Lung (tissue), 12 donors: ENCODE measurements around the gene PHF2. TPM values are rescaled to one million over a fixed set of nuclear protein-coding genes. Genes with fewer than 3 reads are reported as not detected.

ENCODE experiments used
- ATAC-seq: fragments of 200-7000 bp; cut with Tn5 transposase; one replicate; pipeline ENCODE4 v1.9.1; 2020; ENCODE audit warnings: moderate number of reproducible peaks; ENCODE audit not compliant: insufficient read depth, low FRiP score
- DNase-seq, 3 donors: peaks; one replicate each; pipeline ENCODE4 v3.0.0-alpha.2; 2013 to 2017
- H3K27ac ChIP-seq, 2 donors: one replicate each; pipeline ENCODE4 v1.5.1; 2013; ENCODE audit warnings: mild to moderate bottlenecking in 2 of 2, moderate library complexity in 2 of 2, control low read depth in 1 of 2, inconsistent platforms in 1 of 2, low read depth in 1 of 2, low read length in 1 of 2
- H3K27me3 ChIP-seq, 3 donors: one replicate each; pipeline ENCODE4 v1.5.1; 2013; ENCODE audit warnings: low read length in 2 of 3; ENCODE audit not compliant: control insufficient read depth in 3 of 3, insufficient read depth in 3 of 3
- H3K36me3 ChIP-seq, 4 donors: one replicate each; pipeline ENCODE4 v1.5.1; 2013; ENCODE audit warnings: low read length in 4 of 4, mild to moderate bottlenecking in 1 of 4, moderate library complexity in 1 of 4; ENCODE audit not compliant: control insufficient read depth in 4 of 4, insufficient read depth in 4 of 4
- H3K4me1 ChIP-seq, 5 donors: one replicate each; pipeline ENCODE4 v1.5.1; 2013; ENCODE audit warnings: low read length in 5 of 5, mild to moderate bottlenecking in 2 of 5, moderate library complexity in 1 of 5; ENCODE audit not compliant: control insufficient read depth in 5 of 5, insufficient read depth in 5 of 5
- H3K4me3 ChIP-seq: one replicate; pipeline ENCODE4 v1.5.1; 2013; ENCODE audit warnings: mild to moderate bottlenecking, control low read depth, moderate library complexity
- H3K9ac ChIP-seq, 2 donors: one replicate each; pipeline ENCODE4 v1.5.1; 2013; ENCODE audit warnings: low read length in 2 of 2, control low read depth in 1 of 2; ENCODE audit not compliant: insufficient read depth in 1 of 2
- H3K9me3 ChIP-seq, 4 donors: one replicate each; pipeline ENCODE4 v1.5.1; 2013; ENCODE audit warnings: low read length in 3 of 4, mild to moderate bottlenecking in 1 of 4, moderate library complexity in 1 of 4; ENCODE audit not compliant: control insufficient read depth in 4 of 4, insufficient read depth in 3 of 4
- CTCF ChIP-seq: IDR thresholded peaks from 2 replicates; pipeline ENCODE4 v1.5.1; 2012; ENCODE audit warnings: mild to moderate bottlenecking; ENCODE audit errors: control extremely low read depth, extremely low read depth
- WGBS, 2 donors: extraction: QIAGEN DNeasy Blood & Tissue Kit; methylation state at CpG; one replicate each; pipeline ENCODE4 v1.1.7; 2013; 5-methylcytosine and 5-hydroxymethylcytosine counted together
- polyA plus RNA-seq, 2 donors: library from polyadenylated mRNA; stranded (reverse); fragments of 200-250 nt; gene quantifications; one replicate each; pipeline ENCODE4 v1.2.1, GENCODE V29; 2013
- total RNA-seq, 2 donors: library from RNA; depleted of rRNA in 1 of 2; stranded (reverse); fragments of >200 nt in 1 of 2; gene quantifications; one replicate each; pipeline ENCODE4 v1.2.1, GENCODE V29; 2014 to 2021
- donor health status: control.
- donor health status: control.
- donor health status: Bipolar disorder and iron deficiency.
- donor health status: healthy.
- donor health status: DM: yes; HTN: yes; CAD: no.

PHF2 gene
- total and polyA plus RNA-seq, 4 donors, result 20.1 to 33.6 (median 30.2) TPM

- WGBS, 2 donors, result 37 to 51% methylated on average over 8 of the region's 8 CpGs
- H3K27me3 ChIP-seq, result no peaks in the 10 kb centered on the region
These were observed 13.3 kb downstream of the PHF2 start for GRCh38 chr9:93589688-93590087.

GRCh38 chr9:93590609-93591234, 14.3 kb downstream of the PHF2 start:
- no peak overlapping the region for H3K9ac ChIP-seq
- no peaks in the 10 kb centered on the region for H3K9me3 ChIP-seq
- no peaks in the 10 kb centered on the region for H3K27me3 ChIP-seq
- TF ChIP-seq CTCF, result no peak
- ATAC-seq (no peak), DNase-seq (no peak)
- H3K27ac ChIP-seq, result no peak overlapping the region
- peaks cover 0 to 1% (median 0%) of the 10 kb centered on the region in 4 donors for H3K36me3 ChIP-seq
- WGBS, 2 donors, result 79 to 87% methylated on average over 8 of the region's 8 CpGs
- no peak overlapping the region for H3K4me3 ChIP-seq
- peaks cover 0 to 41% (median 10%) of the 10 kb centered on the region in 5 donors for H3K4me1 ChIP-seq

More at GRCh38 chr9:93589688-93590087, 13.3 kb downstream of the PHF2 start:
- Histone ChIP-seq H3K36me3 (peaks cover 0 to 1% (median 0%) of the 10 kb centered on the region in 4 donors), H3K9ac (peak overlapping the region in 1 of 2 donors; percentile 3), H3K27ac (no peak overlapping the region), H3K9me3 (no peaks in the 10 kb centered on the region), H3K4me3 (no peak overlapping the region), H3K4me1 (peaks cover 0 to 45% (median 10%) of the 10 kb centered on the region in 5 donors)
- DNase-seq (peak in 2 of 3 donors; percentile 32 to 59), ATAC-seq (no peak)
- no peak for TF ChIP-seq CTCF

GRCh38 chr9:93591301-93592007, 15.1 kb downstream of the PHF2 start:
- no peaks in the 10 kb centered on the region for H3K9me3 ChIP-seq
- ATAC-seq (no peak), DNase-seq (no peak)
- TF ChIP-seq CTCF, result no peak
- 81 to 84% methylated on average over 13 of the region's 13 CpGs for WGBS, 2 donors
- no peak overlapping the region for H3K9ac ChIP-seq
- peaks cover 0 to 34% (median 10%) of the 10 kb centered on the region in 5 donors for H3K4me1 ChIP-seq
- H3K36me3 ChIP-seq, result peaks cover 0 to 1% (median 0%) of the 10 kb centered on the region in 4 donors
- H3K27ac ChIP-seq, result no peak overlapping the region
- no peaks in the 10 kb centered on the region for H3K27me3 ChIP-seq
- H3K4me3 ChIP-seq, result no peak overlapping the region
